Measurements from ENCODE around the gene ZBTB8B. TPM values are rescaled to one million over a fixed set of nuclear protein-coding genes. Genes with fewer than 3 reads are reported as not detected.
A peak's percentile ranks its signal among the peaks of the same experiment; 100 is the strongest.

Gene ZBTB8B
- total RNA-seq, 1 experiment from 2014 or later: 0.08 TPM

GRCh38 chr1:32464191-32464715 lies 619 bp upstream of the ZBTB8B start:
- CTCF ChIA-PET: interaction anchor here (0.5 kb wide), 1 partner anchor 55 kb away, joined by 3 read pairs; no protein-coding TSS in a partner anchor
- intact Hi-C loops (cut with micrococcal nuclease; ENCODE audit: unreplicated experiment) (no loop called here), in situ Hi-C loops (cut with HindIII; ENCODE audit: low pct_unique_long_range_greater_than_20kb, low sequenced_read_pairs) (no loop called here)
- ATAC-seq (peak; percentile 63), DNase-seq (ENCODE audit: low read depth, low spot score) (no peak)
- no peaks in the 10 kb centered on the region; the same call in 1 of the 2 replicates for H3K36me3 ChIP-seq (ENCODE audit: control insufficient read depth, insufficient read depth, low read length)
- 0 out of 2 replicates have a peak, but pooled peaks cover 5% of the 10 kb centered on the region for H3K4me1 ChIP-seq (ENCODE audit: control insufficient read depth, insufficient read depth, low read length)
- no TSS peak for BruUV-seq (replicated peaks)
- POLR2A ChIA-PET: interaction anchor here (0.5 kb wide), 1 partner anchor 10 kb away, joined by 7 read pairs; no protein-coding TSS in a partner anchor
- H3K27me3 ChIP-seq (ENCODE audit: control insufficient read depth, insufficient read depth, low read length): peaks cover 13% of the 10 kb centered on the region
- TF ChIP-seq CTCF (IDR thresholded peaks at IDR 0.05) (no peak), SIN3A (IDR thresholded peaks at IDR 0.05; ENCODE audit: borderline replicate concordance, insufficient read depth, low read depth, low read length) (no peak), POLR2AphosphoS5 (IDR thresholded peaks at IDR 0.05; ENCODE audit: low read depth, low read length) (no peak), REST (IDR thresholded peaks at IDR 0.05; ENCODE audit: insufficient read depth in 1 of 2, low read depth in 2 of 2, low read length in 1 of 2) (no peak), TCF7L2 (IDR thresholded peaks at IDR 0.05; ENCODE audit: low read depth, low read length) (no peak)
- H3K27ac ChIP-seq (ENCODE audit: low read length): no peak overlapping the region
- H3K4me3 ChIP-seq (ENCODE audit: low read depth in 2 of 2, low read length in 2 of 2): peak overlapping the region; percentile 53 to 62
- no peaks in the 10 kb centered on the region for H3K9me3 ChIP-seq (ENCODE audit: control insufficient read depth, insufficient read depth, low read depth, low read length)

- intact Hi-C loops (cut with micrococcal nuclease; ENCODE audit: unreplicated experiment): no loop called here
- POLR2A ChIA-PET: no interaction called here
- Histone ChIP-seq H3K27ac (ENCODE audit: low read length) (no peak overlapping the region), H3K4me3 (ENCODE audit: low read depth in 2 of 2, low read length in 2 of 2) (peak overlapping the region; percentile 53 to 62), H3K36me3 (ENCODE audit: control insufficient read depth, insufficient read depth, low read length) (no peaks in the 10 kb centered on the region; the same call in 1 of the 2 replicates), H3K4me1 (ENCODE audit: control insufficient read depth, insufficient read depth, low read length) (0 out of 2 replicates have a peak, but pooled peaks cover 5% of the 10 kb centered on the region), H3K9me3 (ENCODE audit: control insufficient read depth, insufficient read depth, low read depth, low read length) (no peaks in the 10 kb centered on the region), H3K27me3 (ENCODE audit: control insufficient read depth, insufficient read depth, low read length) (peaks cover 13% of the 10 kb centered on the region)
- CTCF ChIA-PET: no interaction called here
- in situ Hi-C loops (cut with HindIII; ENCODE audit: low pct_unique_long_range_greater_than_20kb, low sequenced_read_pairs): no loop called here
- no TSS peak for BruUV-seq (replicated peaks)
- no peak for TF ChIP-seq SIN3A (IDR thresholded peaks at IDR 0.05; ENCODE audit: borderline replicate concordance, insufficient read depth, low read depth, low read length)
- no peak for TF ChIP-seq POLR2AphosphoS5 (IDR thresholded peaks at IDR 0.05; ENCODE audit: low read depth, low read length)
- TF ChIP-seq CTCF (IDR thresholded peaks at IDR 0.05): no peak
- no peak for TF ChIP-seq REST (IDR thresholded peaks at IDR 0.05; ENCODE audit: insufficient read depth in 1 of 2, low read depth in 2 of 2, low read length in 1 of 2)
- TF ChIP-seq TCF7L2 (IDR thresholded peaks at IDR 0.05; ENCODE audit: low read depth, low read length): no peak
- ATAC-seq (no peak), DNase-seq (ENCODE audit: low read depth, low spot score) (no peak)
These were observed 684 bp downstream of the ZBTB8B start for GRCh38 chr1:32465578-32465933.

Data from Panc1 (cell line).